Measurements from ENCODE around the gene EVX2.

The EVX2 gene

GRCh38 chr2:176107731-176108181 is 24.0 kb upstream of the EVX2 start:
- DNase-seq: no peak

GRCh38 chr2:176106581-176107539 is 23.1 kb upstream of the EVX2 start, which contains the start of gene HOXD11:
TSS of gene HOXD11 (plus strand) at chr2:176107280. CDS start at chr2:176107356, 76 bp downstream.
- DNase-seq: no peak

- DNase-seq: no peak
Measured at GRCh38 chr2:176105730-176106580, 22.2 kb upstream of the EVX2 start.

- no peak for DNase-seq
Measured at GRCh38 chr2:176105078-176105729, 21.4 kb upstream of the EVX2 start.

- no peak for DNase-seq
Measured at GRCh38 chr2:176104316-176105077, 20.7 kb upstream of the EVX2 start.

GRCh38 chr2:176103742-176104315 is 20.1 kb upstream of the EVX2 start:
- no peak for DNase-seq

DNA sequence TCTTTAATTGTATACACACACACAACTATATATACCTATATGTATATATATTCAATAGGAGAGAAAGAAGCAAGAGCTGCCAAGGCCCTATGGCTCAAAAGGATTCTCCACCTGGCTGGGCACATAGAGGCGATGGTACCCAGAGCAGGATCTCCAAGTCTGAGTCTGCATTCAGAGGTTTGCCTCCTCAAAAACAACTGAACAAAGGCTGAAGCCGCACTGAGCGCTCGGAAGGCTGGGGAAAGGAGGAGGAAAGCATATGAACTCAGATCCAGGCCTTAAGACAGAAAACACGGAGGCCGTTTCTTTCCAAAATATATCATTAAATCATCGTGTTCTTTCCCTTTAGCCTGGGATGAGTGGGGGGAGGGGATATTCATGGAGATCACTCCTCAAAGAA is 19.4 kb upstream of the EVX2 start:
- DNase-seq: no peak

DNA sequence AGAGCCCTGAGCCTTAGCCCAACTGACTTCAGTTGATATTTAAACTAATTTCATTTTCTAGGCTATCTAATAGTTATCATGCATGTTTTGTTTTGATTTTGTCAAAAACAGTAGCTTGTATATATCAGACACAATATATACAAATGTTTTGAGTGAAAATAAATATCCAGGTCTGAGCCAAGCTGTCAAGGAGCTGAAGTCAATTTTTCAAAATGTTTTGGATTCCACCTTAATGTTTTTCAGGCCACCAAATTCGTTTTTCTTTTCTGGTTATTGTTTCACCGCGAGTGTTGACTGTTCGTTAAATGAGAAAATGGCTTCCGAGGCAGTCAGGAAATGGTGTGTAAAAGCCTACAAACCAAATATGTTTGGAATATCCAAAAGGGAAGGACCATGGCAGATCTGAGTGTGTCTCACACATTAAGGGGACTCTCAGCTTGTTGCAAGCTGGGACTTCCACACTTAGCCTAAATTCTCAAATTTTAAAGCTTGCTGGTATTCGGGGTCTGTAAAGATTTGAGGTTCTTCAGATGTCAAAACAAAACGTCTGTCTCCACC is 18.6 kb upstream of the EVX2 start:
- DNase-seq: no peak

- DNase-seq: no peak
Measured at GRCh38 chr2:176101842-176102241, 18.1 kb upstream of the EVX2 start.

GRCh38 chr2:176101216-176101830 is 17.6 kb upstream of the EVX2 start:
- DNase-seq: no peak

GRCh38 chr2:176100547-176101140 is 16.9 kb upstream of the EVX2 start:
- no peak for DNase-seq

- DNase-seq: no peak
Measured at GRCh38 chr2:176099728-176100546, 16.2 kb upstream of the EVX2 start, which contains the start of gene HOXD12. TSS of gene HOXD12 (plus strand) at chr2:176099795. CDS start at chr2:176099802, 7 bp downstream.

DNA sequence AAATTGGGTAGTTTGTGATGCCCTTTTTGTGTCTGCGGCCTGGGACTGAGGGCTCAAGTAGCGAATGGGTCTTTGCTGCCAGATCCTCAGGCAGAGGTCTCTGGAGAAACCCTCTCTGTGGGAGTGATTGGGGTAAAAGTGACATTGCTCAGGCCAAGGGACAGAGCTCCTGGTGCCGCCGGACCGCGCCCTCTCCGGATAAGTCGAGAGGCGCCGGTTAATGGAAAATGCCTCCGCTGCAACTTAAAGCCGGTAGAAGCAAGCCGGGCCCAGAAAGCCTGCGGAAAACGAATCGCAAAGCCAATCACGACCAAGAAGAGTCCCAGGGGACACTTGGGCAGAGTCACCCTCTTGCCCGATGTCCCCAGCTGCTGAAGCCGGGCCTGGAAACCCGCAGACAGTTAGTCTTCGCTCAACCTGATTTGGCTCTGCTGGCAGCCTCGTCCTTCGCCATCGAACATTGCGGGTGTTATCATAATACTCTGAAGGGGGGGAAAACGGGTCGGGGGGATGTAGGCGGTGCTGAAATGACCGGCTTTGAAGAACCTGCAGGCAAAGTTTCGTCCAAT is 15.5 kb upstream of the EVX2 start:
- no peak for DNase-seq

- no peak for DNase-seq
Measured at GRCh38 chr2:176098366-176099158, 14.8 kb upstream of the EVX2 start.

DNA sequence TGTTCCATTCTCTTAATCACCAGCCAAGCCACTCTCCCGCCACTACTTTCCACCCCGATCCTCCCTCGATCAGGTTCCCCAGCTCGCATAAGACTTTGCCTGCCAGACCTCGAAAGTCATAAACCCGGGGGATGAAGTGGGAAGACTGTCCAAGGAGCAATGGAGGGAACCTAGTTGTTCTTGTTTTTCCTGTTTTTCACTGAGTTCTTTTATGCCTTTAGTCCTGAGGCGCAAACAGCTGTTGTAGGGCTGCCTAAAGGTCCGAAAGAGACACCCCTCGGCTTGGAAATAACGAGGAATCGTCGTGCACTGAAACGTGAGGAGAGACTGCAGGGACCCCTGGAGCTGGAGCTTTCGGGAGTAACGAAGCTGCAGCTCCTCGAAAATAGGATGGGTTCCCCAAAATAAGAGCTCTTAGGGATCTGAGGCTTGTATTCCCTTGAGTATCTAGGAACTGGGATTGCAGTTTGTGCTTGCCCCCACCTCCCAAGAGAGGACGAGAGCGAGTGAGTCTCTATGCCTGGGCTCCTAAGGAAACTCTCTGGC is 14.1 kb upstream of the EVX2 start:
- DNase-seq: peak in 2 of 51 donors; percentile 0 to 1

GRCh38 chr2:176096986-176097819 is 13.4 kb upstream of the EVX2 start:
- peak in 22 of 51 donors; percentile 2 to 45 (median 12) for DNase-seq
